Testis (tissue), 3 donors: ENCODE data around the gene TNS1. TPM values are rescaled to one million over a fixed set of nuclear protein-coding genes. Genes with fewer than 3 reads are reported as not detected.

Experiments
- DNase-seq: peaks from one replicate; pipeline ENCODE4 v3.0.0-alpha.2; 2019
- H3K27ac ChIP-seq, 2 donors: fragments of 200-600 bp; sonication (generic); one replicate each; pipeline ENCODE4 v1.5.1; 2019
- H3K27me3 ChIP-seq: fragments of 200-600 bp; sonication (generic); one replicate; pipeline ENCODE4 v1.5.1; 2019
- H3K36me3 ChIP-seq: fragments of 200-600 bp; sonication (generic); one replicate; pipeline ENCODE4 v1.5.1; 2017; ENCODE audit warnings: low read depth; ENCODE audit errors: missing control alignments
- H3K4me1 ChIP-seq: fragments of 200-600 bp; sonication (generic); one replicate; pipeline ENCODE4 v1.5.1; 2019
- H3K4me3 ChIP-seq, 2 donors: fragments of 200-600 bp; sonication (generic); one replicate each; pipeline ENCODE4 v1.5.1; 2017 to 2019
- H3K9me3 ChIP-seq: fragments of 200-600 bp; sonication (generic); one replicate; pipeline ENCODE4 v1.5.1; 2017
- CTCF ChIP-seq, 3 experiments: fragments of 450-650 bp in 2 of 3; fragments of 200-600 bp in 1 of 3; sonication (generic) in 1 of 3; IDR thresholded peaks; one replicate each; pipeline ENCODE4 v1.5.1; 2016 to 2019; ENCODE audit warnings: antibody characterized with exemption in 3 of 3, mild to moderate bottlenecking in 2 of 3, moderate library complexity in 1 of 3
- POLR2A ChIP-seq: fragments of 450-650 bp; IDR thresholded peaks from one replicate; pipeline ENCODE4 v1.6.1; 2017; ENCODE audit warnings: antibody characterized with exemption, mild to moderate bottlenecking, moderate library complexity
- WGBS, 2 donors: methylation state at CpG; one replicate each; pipeline ENCODE4 v1.1.5; 2018; 5-methylcytosine and 5-hydroxymethylcytosine counted together
- intact Hi-C: fragments of 100-400 bp; cut with DNase I; formaldehyde crosslinking; loops from one replicate; pipeline ENCODE4 v1.15.1; 2023; ENCODE audit warnings: low total_unique reads
- polyA plus RNA-seq: library from polyadenylated mRNA; stranded (reverse); fragments of 350-450 nt; fragmentation: Illumina TruSeq; extraction: RNeasy Lipid Tissue Mini Kit (QIAGEN cat#74804); gene quantifications from one replicate; pipeline ENCODE4 v1.2.3, GENCODE V29; 2014; ENCODE audit warnings: low read depth, low replicate concordance; ENCODE audit not compliant: insufficient read depth
- total RNA-seq, 2 donors: library from RNA; depleted of rRNA; stranded (reverse); fragments of >200 nt; gene quantifications; one replicate each; pipeline ENCODE4 v1.2.3, GENCODE V29; 2016

Gene TNS1
- total and polyA plus RNA-seq, 3 donors from 2014 or later, result 75.9 to 256 (median 227) TPM

GRCh38 chr2:217993817-217994463 lies 8.9 kb downstream of the TNS1 start:
- Histone ChIP-seq H3K4me3 (no peak overlapping the region), H3K9me3 (no peaks in the 10 kb centered on the region), H3K27me3 (no peaks in the 10 kb centered on the region), H3K27ac (peak overlapping the region in 1 of 2 donors; percentile 48), H3K36me3 (no peaks in the 10 kb centered on the region), H3K4me1 (peaks cover 36% of the 10 kb centered on the region)
- TF ChIP-seq POLR2A, result no peak
- TF ChIP-seq CTCF (IDR thresholded peaks at IDR 0.05), result peak; percentile 52 to 81 (median 63)
- 57 to 65% methylated on average over 6 of the region's 6 CpGs for WGBS, 2 donors
- intact Hi-C loops, result no loop called here
- DNase-seq, result peak; percentile 77

GRCh38 chr2:217993138-217993537 lies 9.7 kb downstream of the TNS1 start:
- WGBS, 2 donors, result 63 to 70% methylated on average over 6 of the region's 6 CpGs
- H3K9me3 ChIP-seq, result no peaks in the 10 kb centered on the region
- TF ChIP-seq CTCF (IDR thresholded peaks at IDR 0.05) (no peak), POLR2A (no peak)
- peaks cover 43% of the 10 kb centered on the region for H3K4me1 ChIP-seq
- intact Hi-C loops, result no loop called here
- H3K27ac ChIP-seq, result peak overlapping the region in 1 of 2 donors; percentile 48
- no peaks in the 10 kb centered on the region for H3K27me3 ChIP-seq
- no peak for DNase-seq
- H3K4me3 ChIP-seq, result no peak overlapping the region
- H3K36me3 ChIP-seq, result no peaks in the 10 kb centered on the region

GRCh38 chr2:217992061-217992460 lies 10.7 kb downstream of the TNS1 start:
- Histone ChIP-seq H3K9me3 (no peaks in the 10 kb centered on the region), H3K27me3 (no peaks in the 10 kb centered on the region), H3K36me3 (no peaks in the 10 kb centered on the region), H3K27ac (no peak overlapping the region), H3K4me1 (peaks cover 48% of the 10 kb centered on the region), H3K4me3 (no peak overlapping the region)
- 69 to 77% methylated on average over 3 of the region's 3 CpGs for WGBS, 2 donors
- intact Hi-C loops, result no loop called here
- no peak for DNase-seq
- TF ChIP-seq CTCF (IDR thresholded peaks at IDR 0.05), result no peak
- TF ChIP-seq POLR2A, result no peak

- Histone ChIP-seq H3K4me3 (no peak overlapping the region), H3K9me3 (no peaks in the 10 kb centered on the region), H3K4me1 (peaks cover 38% of the 10 kb centered on the region), H3K36me3 (no peaks in the 10 kb centered on the region), H3K27me3 (no peaks in the 10 kb centered on the region), H3K27ac (no peak overlapping the region)
- 92 to 93% methylated on average over 9 of the region's 9 CpGs for WGBS, 2 donors
- intact Hi-C loops, result no loop called here
- TF ChIP-seq CTCF (IDR thresholded peaks at IDR 0.05) (no peak), POLR2A (no peak)
- DNase-seq, result no peak
Measured at GRCh38 chr2:217990791-217991465, 11.9 kb downstream of the TNS1 start.
